ENCODE results near the gene PSPH.
A peak's percentile ranks its signal among the peaks of the same experiment; 100 is the strongest.
"Not testable (repeated sequence)": the region's sequence is repeated elsewhere in the genome, so short reads cannot be mapped to it uniquely, and the experiment has no call there.

Gene PSPH

GRCh38 chr7:56080726-56081435 is 29.6 kb upstream of the PSPH start:
- not testable (repeated sequence) for H2AK5ac ChIP-seq (ENCODE audit: low read length); H2BK15ac ChIP-seq (replicated peaks; ENCODE audit: low read depth); H2BK120ac ChIP-seq (ENCODE audit: low read depth, low read length); H4K5ac ChIP-seq (ENCODE audit: low read length); H4K8ac ChIP-seq (ENCODE audit: low read depth, low read length); H3K4me3 ChIP-seq (ENCODE audit: low read length); H3K27me3 ChIP-seq (ENCODE audit: insufficient read depth, low read length, poor library complexity); H3K36me3 ChIP-seq (ENCODE audit: control insufficient read depth, insufficient read depth, low read length); DNase-seq; H2BK5ac ChIP-seq (ENCODE audit: low read length); H3K18ac ChIP-seq (ENCODE audit: low read length); H3K27ac ChIP-seq (ENCODE audit: low read depth, low read length); H3K4me2 ChIP-seq (ENCODE audit: low read length); H3K4me1 ChIP-seq (ENCODE audit: control insufficient read depth, low read depth, low read length); H3K23ac ChIP-seq (ENCODE audit: low read length); H3K4ac ChIP-seq (ENCODE audit: low read depth, low read length); H3K56ac ChIP-seq (ENCODE audit: low read length); H3K79me2 ChIP-seq (ENCODE audit: control insufficient read depth, insufficient read depth, low read length); H3K9ac ChIP-seq (ENCODE audit: low read length); H3K79me1 ChIP-seq (ENCODE audit: low read length)
- WGBS (ENCODE audit: extremely low coverage, insufficient coverage, low lambda C conversion rate) = no CpG with 5 or more reads among the region's 28 CpGs

GRCh38 chr7:56079450-56080185 is 28.4 kb upstream of the PSPH start:
- H3K4ac ChIP-seq (ENCODE audit: low read depth, low read length) = no peak overlapping the region
- H3K79me2 ChIP-seq (ENCODE audit: control insufficient read depth, insufficient read depth, low read length) = no peaks in the 10 kb centered on the region
- DNase-seq = peak; percentile 57
- no peaks in the 10 kb centered on the region for H3K4me1 ChIP-seq (ENCODE audit: control insufficient read depth, low read depth, low read length)
- no peak overlapping the region for H4K5ac ChIP-seq (ENCODE audit: low read length)
- no peak overlapping the region for H2BK120ac ChIP-seq (ENCODE audit: low read depth, low read length)
- H2BK5ac ChIP-seq (ENCODE audit: low read length) = no peak overlapping the region
- H3K36me3 ChIP-seq (ENCODE audit: control insufficient read depth, insufficient read depth, low read length) = peaks cover 1% of the 10 kb centered on the region
- no peak overlapping the region for H3K9ac ChIP-seq (ENCODE audit: low read length)
- H3K4me2 ChIP-seq (ENCODE audit: low read length) = no peak overlapping the region
- no peak overlapping the region for H3K56ac ChIP-seq (ENCODE audit: low read length)
- no peak overlapping the region for H3K23ac ChIP-seq (ENCODE audit: low read length)
- H3K18ac ChIP-seq (ENCODE audit: low read length) = no peak overlapping the region
- H3K27ac ChIP-seq (ENCODE audit: low read depth, low read length) = no peak overlapping the region
- H3K27me3 ChIP-seq (ENCODE audit: insufficient read depth, low read length, poor library complexity) = no peaks in the 10 kb centered on the region
- no peak overlapping the region for H2AK5ac ChIP-seq (ENCODE audit: low read length)
- H3K4me3 ChIP-seq (ENCODE audit: low read length) = no peak overlapping the region
- WGBS (ENCODE audit: extremely low coverage, insufficient coverage, low lambda C conversion rate) = no CpG with 5 or more reads among the region's 12 CpGs
- H2BK15ac ChIP-seq (replicated peaks; ENCODE audit: low read depth) = no peak overlapping the region
- no peak overlapping the region for H4K8ac ChIP-seq (ENCODE audit: low read depth, low read length)
- no peaks in the 10 kb centered on the region for H3K79me1 ChIP-seq (ENCODE audit: low read length)

GRCh38 chr7:56078196-56078595 is 27.0 kb upstream of the PSPH start:
- Histone ChIP-seq H3K79me2 (ENCODE audit: control insufficient read depth, insufficient read depth, low read length) (no peaks in the 10 kb centered on the region), H3K4me1 (ENCODE audit: control insufficient read depth, low read depth, low read length) (no peaks in the 10 kb centered on the region), H3K36me3 (ENCODE audit: control insufficient read depth, insufficient read depth, low read length) (peaks cover 1% of the 10 kb centered on the region), H4K8ac (ENCODE audit: low read depth, low read length) (no peak overlapping the region), H2BK15ac (replicated peaks; ENCODE audit: low read depth) (no peak overlapping the region), H2AK5ac (ENCODE audit: low read length) (no peak overlapping the region), H3K27me3 (ENCODE audit: insufficient read depth, low read length, poor library complexity) (no peaks in the 10 kb centered on the region), H4K5ac (ENCODE audit: low read length) (no peak overlapping the region), H3K56ac (ENCODE audit: low read length) (no peak overlapping the region), H3K4ac (ENCODE audit: low read depth, low read length) (no peak overlapping the region), H3K23ac (ENCODE audit: low read length) (no peak overlapping the region), H3K79me1 (ENCODE audit: low read length) (no peaks in the 10 kb centered on the region), H3K4me3 (ENCODE audit: low read length) (no peak overlapping the region), H3K27ac (ENCODE audit: low read depth, low read length) (no peak overlapping the region), H3K9ac (ENCODE audit: low read length) (no peak overlapping the region), H2BK5ac (ENCODE audit: low read length) (no peak overlapping the region), H2BK120ac (ENCODE audit: low read depth, low read length) (no peak overlapping the region), H3K18ac (ENCODE audit: low read length) (no peak overlapping the region), H3K4me2 (ENCODE audit: low read length) (no peak overlapping the region)
- WGBS (ENCODE audit: extremely low coverage, insufficient coverage, low lambda C conversion rate) = no CpG with 5 or more reads among the region's 16 CpGs
- no peak for DNase-seq

GRCh38 chr7:56077681-56078080 is 26.4 kb upstream of the PSPH start:
- H3K9ac ChIP-seq (ENCODE audit: low read length) = no peak overlapping the region
- H3K4me1 ChIP-seq (ENCODE audit: control insufficient read depth, low read depth, low read length) = no peaks in the 10 kb centered on the region
- H3K4me2 ChIP-seq (ENCODE audit: low read length) = no peak overlapping the region
- no peak overlapping the region for H3K18ac ChIP-seq (ENCODE audit: low read length)
- DNase-seq = no peak
- no peak overlapping the region for H3K23ac ChIP-seq (ENCODE audit: low read length)
- no peak overlapping the region for H4K5ac ChIP-seq (ENCODE audit: low read length)
- no peaks in the 10 kb centered on the region for H3K79me2 ChIP-seq (ENCODE audit: control insufficient read depth, insufficient read depth, low read length)
- H3K4me3 ChIP-seq (ENCODE audit: low read length) = no peak overlapping the region
- H3K36me3 ChIP-seq (ENCODE audit: control insufficient read depth, insufficient read depth, low read length) = peaks cover 1% of the 10 kb centered on the region
- WGBS (ENCODE audit: extremely low coverage, insufficient coverage, low lambda C conversion rate) = no CpG with 5 or more reads among the region's 3 CpGs
- no peak overlapping the region for H2BK5ac ChIP-seq (ENCODE audit: low read length)
- no peak overlapping the region for H2BK15ac ChIP-seq (replicated peaks; ENCODE audit: low read depth)
- H3K27me3 ChIP-seq (ENCODE audit: insufficient read depth, low read length, poor library complexity) = no peaks in the 10 kb centered on the region
- no peak overlapping the region for H3K27ac ChIP-seq (ENCODE audit: low read depth, low read length)
- no peak overlapping the region for H4K8ac ChIP-seq (ENCODE audit: low read depth, low read length)
- no peak overlapping the region for H2BK120ac ChIP-seq (ENCODE audit: low read depth, low read length)
- H2AK5ac ChIP-seq (ENCODE audit: low read length) = no peak overlapping the region
- H3K4ac ChIP-seq (ENCODE audit: low read depth, low read length) = no peak overlapping the region
- no peak overlapping the region for H3K56ac ChIP-seq (ENCODE audit: low read length)
- no peaks in the 10 kb centered on the region for H3K79me1 ChIP-seq (ENCODE audit: low read length)

GRCh38 chr7:56074371-56074791 is 23.1 kb upstream of the PSPH start:
- Histone ChIP-seq H3K4ac (ENCODE audit: low read depth, low read length) (no peak overlapping the region), H3K4me1 (ENCODE audit: control insufficient read depth, low read depth, low read length) (no peaks in the 10 kb centered on the region), H3K27me3 (ENCODE audit: insufficient read depth, low read length, poor library complexity) (no peaks in the 10 kb centered on the region), H3K79me1 (ENCODE audit: low read length) (no peaks in the 10 kb centered on the region), H3K36me3 (ENCODE audit: control insufficient read depth, insufficient read depth, low read length) (no peaks in the 10 kb centered on the region), H4K8ac (ENCODE audit: low read depth, low read length) (no peak overlapping the region), H3K4me2 (ENCODE audit: low read length) (no peak overlapping the region), H3K23ac (ENCODE audit: low read length) (no peak overlapping the region), H2BK120ac (ENCODE audit: low read depth, low read length) (no peak overlapping the region), H3K79me2 (ENCODE audit: control insufficient read depth, insufficient read depth, low read length) (no peaks in the 10 kb centered on the region), H4K5ac (ENCODE audit: low read length) (no peak overlapping the region), H2BK15ac (replicated peaks; ENCODE audit: low read depth) (no peak overlapping the region), H3K9ac (ENCODE audit: low read length) (no peak overlapping the region), H3K27ac (ENCODE audit: low read depth, low read length) (no peak overlapping the region), H2AK5ac (ENCODE audit: low read length) (no peak overlapping the region), H3K18ac (ENCODE audit: low read length) (no peak overlapping the region), H2BK5ac (ENCODE audit: low read length) (no peak overlapping the region), H3K4me3 (ENCODE audit: low read length) (no peak overlapping the region), H3K56ac (ENCODE audit: low read length) (no peak overlapping the region)
- WGBS (ENCODE audit: extremely low coverage, insufficient coverage, low lambda C conversion rate) = no CpG with 5 or more reads among the region's 19 CpGs
- peak; percentile 92 for DNase-seq
